ENCODE data around the gene SLC19A1.

Gene SLC19A1

GRCh38 chr21:45484318-45484717 lies 57.9 kb downstream of the SLC19A1 start:
- TF ChIP-seq CTCF (conservative IDR thresholded peaks at IDR 0.05; ENCODE audit: low read depth, low read length) = no peak
- DNase-seq (ENCODE audit: low read depth) = no peak
- no peak overlapping the region for H3K4me3 ChIP-seq (ENCODE audit: low read depth, low read length)

GRCh38 chr21:45482899-45483821 lies 59.1 kb downstream of the SLC19A1 start:
- TF ChIP-seq CTCF (conservative IDR thresholded peaks at IDR 0.05; ENCODE audit: low read depth, low read length) = no peak
- DNase-seq (ENCODE audit: low read depth) = no peak
- no peak overlapping the region for H3K4me3 ChIP-seq (ENCODE audit: low read depth, low read length)

- no peak for DNase-seq (ENCODE audit: low read depth)
- H3K4me3 ChIP-seq (ENCODE audit: low read depth, low read length) = no peak overlapping the region
- no peak for TF ChIP-seq CTCF (conservative IDR thresholded peaks at IDR 0.05; ENCODE audit: low read depth, low read length)
These were observed 60.0 kb downstream of the SLC19A1 start for GRCh38 chr21:45481977-45482898.

GRCh38 chr21:45481566-45481965 lies 60.7 kb downstream of the SLC19A1 start:
- TF ChIP-seq CTCF (conservative IDR thresholded peaks at IDR 0.05; ENCODE audit: low read depth, low read length) = no peak
- no peak overlapping the region for H3K4me3 ChIP-seq (ENCODE audit: low read depth, low read length)
- no peak for DNase-seq (ENCODE audit: low read depth)

- H3K4me3 ChIP-seq (ENCODE audit: low read depth, low read length) = no peak overlapping the region
- DNase-seq (ENCODE audit: low read depth) = no peak
- no peak for TF ChIP-seq CTCF (conservative IDR thresholded peaks at IDR 0.05; ENCODE audit: low read depth, low read length)
These were observed 61.3 kb downstream of the SLC19A1 start for GRCh38 chr21:45480701-45481500.

All from choroid plexus epithelial cell (primary cell).